ENCODE measurements around the gene ORM2.

DNA sequence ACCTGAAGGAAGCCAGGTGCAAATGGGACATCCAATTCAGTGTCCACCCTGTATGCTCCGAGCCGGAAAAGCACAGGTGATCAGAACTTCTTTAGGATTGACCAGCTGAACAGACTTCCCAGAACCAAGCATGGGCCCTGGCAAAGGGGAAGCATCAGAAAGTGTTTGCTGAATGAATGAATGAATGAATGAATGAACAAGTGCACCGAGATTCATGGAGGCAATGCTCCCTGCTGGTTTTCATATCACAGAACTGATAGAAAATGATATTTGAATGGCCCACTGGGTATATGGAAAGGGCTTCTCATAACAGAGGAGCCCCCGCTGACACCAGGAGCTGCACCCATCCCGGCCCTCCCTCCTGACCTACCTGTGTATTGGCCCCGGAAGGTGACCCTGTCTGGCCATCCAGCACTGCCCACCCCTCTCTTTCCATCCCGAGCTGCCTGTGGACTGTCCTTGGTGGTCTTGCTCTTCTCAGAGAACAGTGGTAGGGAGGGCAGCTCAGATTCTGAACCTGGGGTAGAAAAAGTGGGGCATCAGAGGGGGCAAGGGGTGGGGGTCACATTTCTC is 15.9 kb downstream of the ORM2 start:
- TF ChIP-seq POLR2A (IDR thresholded peaks at IDR 0.05; ENCODE audit: low read depth, low read length) (no peak), SMC3 (IDR thresholded peaks at IDR 0.05; ENCODE audit: low read depth, low read length) (no peak), MAFK (IDR thresholded peaks at IDR 0.05; ENCODE audit: low read depth, low read length) (no peak), RFX5 (IDR thresholded peaks at IDR 0.05; ENCODE audit: low read depth, low read length) (no peak)
- TF ChIP-seq, protein P1, sequence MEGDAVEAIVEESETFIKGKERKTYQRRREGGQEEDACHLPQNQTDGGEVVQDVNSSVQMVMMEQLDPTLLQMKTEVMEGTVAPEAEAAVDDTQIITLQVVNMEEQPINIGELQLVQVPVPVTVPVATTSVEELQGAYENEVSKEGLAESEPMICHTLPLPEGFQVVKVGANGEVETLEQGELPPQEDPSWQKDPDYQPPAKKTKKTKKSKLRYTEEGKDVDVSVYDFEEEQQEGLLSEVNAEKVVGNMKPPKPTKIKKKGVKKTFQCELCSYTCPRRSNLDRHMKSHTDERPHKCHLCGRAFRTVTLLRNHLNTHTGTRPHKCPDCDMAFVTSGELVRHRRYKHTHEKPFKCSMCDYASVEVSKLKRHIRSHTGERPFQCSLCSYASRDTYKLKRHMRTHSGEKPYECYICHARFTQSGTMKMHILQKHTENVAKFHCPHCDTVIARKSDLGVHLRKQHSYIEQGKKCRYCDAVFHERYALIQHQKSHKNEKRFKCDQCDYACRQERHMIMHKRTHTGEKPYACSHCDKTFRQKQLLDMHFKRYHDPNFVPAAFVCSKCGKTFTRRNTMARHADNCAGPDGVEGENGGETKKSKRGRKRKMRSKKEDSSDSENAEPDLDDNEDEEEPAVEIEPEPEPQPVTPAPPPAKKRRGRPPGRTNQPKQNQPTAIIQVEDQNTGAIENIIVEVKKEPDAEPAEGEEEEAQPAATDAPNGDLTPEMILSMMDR (conservative IDR thresholded peaks at IDR 0.05; ENCODE audit: low read depth, low read length), result no peak

Data from IMR-90 (cell line).